Stimulated activated naive CD4-positive, alpha-beta T cell treated with Interleukin-2 at 50 U/mL for 16 hours (primary cell): ENCODE results near the gene CYP1B1.
"Not testable (repeated sequence)": the region's sequence is repeated elsewhere in the genome, so short reads cannot be mapped to it uniquely, and the experiment has no call there.

Source experiments
- DNase-seq: peaks from one replicate; lab custom pipeline; 2025; lab: John Stamatoyannopoulos, UW

CYP1B1 gene

DNA sequence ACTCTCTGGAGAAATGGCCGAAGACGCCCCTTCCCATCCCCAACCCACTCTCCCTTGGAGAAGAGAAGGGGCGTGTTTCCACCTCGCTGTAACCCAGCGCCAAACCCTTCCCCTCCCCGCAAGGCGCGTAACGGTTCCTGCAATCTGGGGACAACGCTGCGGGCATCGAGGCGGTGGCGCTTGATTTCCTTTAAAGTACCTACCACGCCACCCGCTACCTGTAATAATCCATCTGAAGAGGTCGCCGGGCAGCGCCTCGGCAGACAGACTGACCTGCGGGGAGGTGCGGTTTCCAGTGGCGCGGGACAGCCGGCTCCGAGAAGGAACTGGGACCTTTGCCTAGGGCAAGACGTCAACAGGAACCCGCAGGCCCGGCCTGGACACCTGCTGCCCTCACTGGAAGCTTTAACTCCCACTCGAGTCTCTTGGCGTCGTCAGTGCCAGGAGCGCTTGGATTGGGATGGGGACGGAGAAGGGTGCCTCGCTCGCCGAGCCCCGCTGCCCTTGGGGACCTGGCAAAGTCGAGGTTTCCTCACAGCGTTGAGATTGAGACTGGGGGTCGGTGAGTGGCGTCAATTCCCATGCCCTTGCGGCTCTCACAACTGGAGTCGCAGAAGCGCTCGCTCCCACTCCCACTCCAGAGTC lies at the start of gene CYP1B1:
Gene CYP1B1, minus strand, starts transcription at position 645 of the 645 bp plus-strand sequence. CDS start 763 bp downstream, outside the sequence.
- no peak for DNase-seq

DNA sequence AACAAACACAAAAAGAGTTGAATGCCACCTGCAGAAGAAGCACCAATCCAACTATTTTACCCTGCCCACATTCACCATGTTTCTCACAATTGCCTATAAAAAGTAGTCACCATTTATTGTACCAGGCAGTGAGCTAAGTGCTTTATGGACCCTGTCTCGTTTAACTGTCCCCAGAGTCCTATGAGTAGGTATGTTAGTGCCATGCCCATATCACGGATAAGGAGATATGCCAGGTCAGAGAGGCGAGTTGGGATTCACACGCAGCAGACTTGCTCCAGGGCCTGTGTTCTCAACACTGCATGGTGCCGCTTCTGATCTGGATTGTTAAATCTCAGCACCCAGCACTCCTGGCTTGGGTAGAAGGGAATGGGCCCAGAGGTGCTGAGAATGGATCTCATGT lies 49.1 kb upstream of the CYP1B1 start:
- no peak for DNase-seq

GRCh38 chr2:38123911-38124310 lies 48.0 kb upstream of the CYP1B1 start:
- DNase-seq: no peak

DNA sequence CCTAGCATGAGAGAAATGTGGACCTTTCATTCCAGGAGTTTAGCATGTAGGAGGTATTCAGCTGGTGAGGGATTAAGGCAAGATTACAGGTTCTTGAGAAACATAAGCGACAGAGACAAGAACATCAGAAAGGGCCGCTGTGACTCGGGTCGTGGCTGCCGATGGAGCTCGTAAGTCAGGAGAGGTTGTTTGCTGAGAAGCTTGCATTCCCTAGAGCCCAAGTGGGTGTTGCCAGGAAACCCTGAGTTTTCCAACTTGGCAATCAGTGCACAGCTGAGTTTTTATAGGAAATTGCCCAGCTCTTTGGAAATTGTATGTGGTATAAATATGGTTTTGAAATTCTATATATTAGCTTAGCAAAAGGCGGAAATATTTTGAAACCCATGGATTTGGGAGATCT lies 46.4 kb upstream of the CYP1B1 start:
- DNase-seq: no peak

- no peak for DNase-seq
Observed at GRCh38 chr2:38121481-38121880, 45.5 kb upstream of the CYP1B1 start.

GRCh38 chr2:38120829-38121228 lies 44.9 kb upstream of the CYP1B1 start:
- DNase-seq: no peak

GRCh38 chr2:38120264-38120592 lies 44.3 kb upstream of the CYP1B1 start:
- no peak for DNase-seq

DNA sequence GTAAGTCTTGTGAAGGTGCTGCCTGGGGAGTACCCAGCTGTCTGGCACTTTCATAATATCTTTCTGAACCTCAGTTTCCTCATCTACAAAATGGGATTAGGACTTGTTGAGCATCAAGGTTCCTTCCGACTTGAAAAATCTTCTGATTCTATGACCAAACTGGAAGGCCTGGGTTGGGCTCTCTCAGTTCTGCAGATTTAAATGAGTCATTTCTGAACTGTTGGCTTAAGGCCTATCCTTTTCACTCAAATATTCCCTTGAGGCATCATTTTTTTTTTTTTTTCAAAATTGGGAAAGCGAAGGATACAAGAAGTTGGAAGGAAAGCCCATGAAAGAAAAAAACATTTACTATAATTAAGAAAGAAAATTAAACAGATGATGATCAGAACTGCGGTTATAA lies 40.8 kb upstream of the CYP1B1 start:
- DNase-seq: no peak

- peak; percentile 53 for DNase-seq
Observed at GRCh38 chr2:38115216-38116032, 39.5 kb upstream of the CYP1B1 start.

DNA sequence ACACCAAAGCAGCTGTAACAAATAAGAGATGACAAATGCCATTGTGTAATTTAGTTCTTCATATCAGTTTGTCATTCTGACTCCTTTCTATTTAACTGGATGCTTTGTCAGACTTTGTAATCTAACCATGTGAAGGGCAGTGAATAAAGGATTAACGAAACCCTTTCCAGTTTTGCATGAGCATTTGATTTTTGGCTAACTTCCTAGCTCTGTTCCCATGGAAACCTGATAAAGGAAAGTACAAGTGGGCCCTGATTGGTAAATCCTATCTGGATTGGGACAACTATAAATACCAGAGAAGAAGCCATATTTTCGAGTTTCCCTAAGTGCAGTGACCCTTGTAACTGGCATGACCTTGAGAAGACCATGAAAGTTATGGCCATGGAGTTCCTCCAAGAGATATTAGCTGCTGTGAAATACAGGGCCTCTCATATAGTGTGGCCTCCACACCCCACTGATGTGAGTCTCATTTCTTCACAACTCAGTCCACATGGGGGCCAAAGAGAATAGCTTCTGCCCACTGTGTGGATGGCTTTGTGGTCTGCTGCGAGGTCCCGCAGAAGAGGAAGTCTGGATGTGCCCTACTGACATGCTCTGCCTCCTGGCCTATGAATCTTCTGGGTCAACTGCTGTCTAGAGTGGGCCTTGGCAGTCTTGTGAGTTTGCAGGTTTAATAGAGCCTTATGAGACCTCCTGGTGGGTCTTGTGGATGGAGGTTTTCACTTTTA lies 38.2 kb upstream of the CYP1B1 start:
- DNase-seq: no peak

DNA sequence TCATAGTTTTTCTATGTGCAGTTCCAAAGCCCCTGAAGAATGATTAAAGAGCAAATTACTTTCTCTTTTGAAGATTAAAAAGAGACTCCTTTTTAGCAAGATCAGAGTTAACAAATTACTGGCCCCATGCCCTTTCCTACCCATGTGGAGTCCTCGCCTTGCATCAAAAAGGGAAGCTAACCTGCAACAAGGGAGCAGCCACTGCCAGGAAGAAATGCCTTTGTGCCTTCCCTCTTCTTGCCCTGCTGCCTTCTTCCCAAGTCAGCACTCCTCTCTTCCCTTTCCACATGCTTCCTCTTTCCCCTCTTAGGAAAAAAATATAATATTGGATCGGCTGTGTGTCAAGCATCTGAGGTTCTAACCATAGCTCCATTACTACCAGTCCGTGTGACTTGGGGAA lies 37.1 kb upstream of the CYP1B1 start:
- DNase-seq: no peak

DNA sequence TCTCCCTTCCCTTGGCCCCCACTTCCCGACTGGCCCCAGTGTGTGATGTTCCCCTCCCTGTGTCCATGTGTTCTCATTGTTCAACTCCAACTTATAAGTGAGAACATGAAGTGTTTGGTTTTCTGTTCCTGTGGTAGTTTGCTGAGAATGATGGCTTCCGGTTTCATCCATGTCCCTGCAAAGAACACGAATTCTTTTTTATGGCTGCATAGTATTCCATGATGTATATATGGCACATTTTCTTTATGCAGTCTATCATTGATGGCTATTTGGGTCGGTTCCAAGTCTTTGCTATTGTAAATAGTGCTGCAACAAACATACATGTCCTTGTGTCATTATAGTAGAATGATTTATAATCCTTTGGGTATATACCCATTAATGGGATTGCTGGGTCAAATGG lies 35.4 kb upstream of the CYP1B1 start:
- DNase-seq: not testable (repeated sequence)

DNA sequence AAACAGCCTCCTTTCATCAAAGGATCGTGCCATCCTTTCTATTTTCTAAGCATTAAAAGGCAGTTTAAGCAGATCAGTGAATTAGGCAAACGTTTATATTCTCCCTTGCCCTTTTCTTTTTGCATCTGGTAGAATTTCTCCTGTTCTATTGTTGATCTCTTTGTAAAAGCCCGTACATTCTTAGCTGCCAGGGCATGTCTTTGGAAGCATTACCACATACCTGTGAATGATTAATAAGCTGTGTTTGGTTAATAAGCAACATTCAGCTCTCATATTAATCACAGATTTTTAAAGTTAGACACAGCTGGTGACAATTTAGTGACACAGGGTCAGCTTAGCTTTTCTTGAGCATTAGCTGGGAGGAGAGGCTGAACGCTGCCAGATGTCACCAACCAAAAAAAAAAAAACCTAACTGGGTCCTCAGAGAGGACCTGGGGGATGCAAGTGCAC lies 33.8 kb upstream of the CYP1B1 start:
- no peak for DNase-seq

GRCh38 chr2:38108907-38109731 lies 33.2 kb upstream of the CYP1B1 start:
- DNase-seq: no peak

DNA sequence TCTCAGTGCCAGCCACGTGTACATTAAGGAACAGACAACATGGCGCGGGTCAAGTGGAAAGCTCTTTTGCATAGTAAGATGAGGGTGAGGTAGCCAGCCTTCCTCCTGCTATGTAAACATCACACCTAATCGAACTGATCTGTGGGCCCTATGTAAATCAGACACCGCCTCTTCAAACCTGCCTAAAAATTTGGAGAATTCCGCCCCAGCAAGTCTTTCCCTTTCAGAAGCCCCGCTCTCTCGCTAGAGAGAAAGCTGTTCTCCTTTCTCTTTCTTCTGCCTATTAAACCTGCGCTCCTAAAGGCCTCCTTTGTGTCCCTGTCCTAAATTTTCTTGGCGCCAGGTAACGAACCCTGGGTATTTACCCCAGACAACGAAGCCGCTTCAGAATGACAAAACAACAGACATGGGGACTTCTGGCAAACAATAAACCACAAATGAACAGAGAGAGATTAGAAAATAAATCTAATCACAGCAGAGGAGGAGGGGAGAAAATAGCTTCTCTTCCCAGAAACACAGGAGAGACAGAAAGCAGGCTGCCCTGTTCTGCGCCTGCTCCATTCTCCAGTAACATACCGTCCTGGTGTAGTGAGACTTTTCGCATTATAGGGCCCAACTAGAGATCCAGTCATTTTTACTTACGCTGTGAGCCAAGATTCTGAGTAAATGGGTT lies 31.9 kb upstream of the CYP1B1 start:
- no peak for DNase-seq

DNA sequence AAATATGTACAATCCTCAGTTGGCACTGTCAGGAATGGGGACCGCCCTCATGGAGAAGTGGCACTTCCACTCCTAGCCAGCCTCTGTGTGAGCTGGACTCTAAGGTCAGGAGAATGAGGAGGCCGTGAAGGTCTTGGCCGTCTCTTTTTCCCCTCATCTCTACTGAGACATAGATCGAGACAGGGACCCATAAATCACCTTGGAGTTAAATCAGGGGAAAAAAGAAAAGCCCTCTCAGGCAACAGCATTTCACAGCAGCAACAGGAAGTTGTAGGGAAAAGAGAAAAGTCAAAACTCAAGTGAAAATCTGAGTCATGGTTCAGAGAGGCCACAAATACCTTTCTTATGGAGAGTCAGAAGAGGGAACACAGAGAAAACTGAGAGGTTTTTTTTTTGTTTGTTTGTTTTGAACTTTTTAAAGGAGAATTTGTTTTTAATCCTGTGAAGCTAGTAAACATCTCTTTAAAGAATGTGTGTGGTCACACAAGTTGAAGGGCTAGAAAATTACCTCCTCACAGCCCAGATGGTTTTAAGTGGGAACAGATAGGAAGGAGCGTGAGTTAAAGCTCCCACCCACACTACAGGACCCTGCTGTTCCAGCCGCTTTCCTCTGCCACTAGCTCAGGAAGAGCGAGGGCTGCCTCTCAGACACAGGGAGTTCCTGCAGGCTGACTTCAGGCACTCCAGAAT lies 30.6 kb upstream of the CYP1B1 start:
- no peak for DNase-seq

DNA sequence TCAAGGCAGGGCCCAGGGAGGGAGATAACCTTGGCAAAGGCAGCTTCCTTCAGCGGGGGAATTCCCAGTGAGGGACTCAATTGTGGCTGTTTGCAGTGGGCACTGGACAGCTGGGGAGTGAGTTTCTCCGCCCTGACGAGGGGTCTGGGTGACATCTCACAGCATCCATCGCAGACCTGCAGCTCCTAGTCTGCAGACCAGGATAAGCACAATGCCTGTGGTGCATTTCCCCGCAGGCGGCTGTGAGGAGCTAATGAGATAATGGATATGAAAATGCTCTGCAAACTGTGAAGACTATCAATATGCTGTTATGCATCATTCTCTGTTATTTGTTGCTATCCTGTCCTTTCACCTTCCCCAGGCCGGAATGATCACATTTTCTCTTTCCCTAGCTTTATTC lies 30.0 kb upstream of the CYP1B1 start:
- no peak for DNase-seq

GRCh38 chr2:38104598-38104997 lies 28.6 kb upstream of the CYP1B1 start:
- DNase-seq: no peak

DNA sequence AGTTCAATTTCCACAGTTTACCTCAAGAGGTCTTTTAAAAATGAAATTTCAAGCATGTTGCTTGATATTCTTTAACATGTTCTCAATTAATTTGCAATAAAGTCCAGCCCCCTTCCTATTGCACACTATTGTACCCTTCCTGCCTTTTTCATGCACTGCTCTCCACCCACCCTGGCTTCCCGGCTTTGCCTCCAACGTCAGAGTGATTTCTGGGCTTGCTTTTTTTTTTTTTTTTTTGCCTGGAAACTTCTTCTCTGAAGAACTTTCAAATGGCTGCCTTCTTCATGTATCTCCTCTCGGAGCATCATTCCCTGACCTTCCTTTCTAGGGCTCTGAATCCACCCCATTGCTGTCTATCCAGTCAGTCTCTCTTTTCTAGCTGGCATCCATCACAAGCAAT lies 24.4 kb upstream of the CYP1B1 start:
- DNase-seq: no peak

DNA sequence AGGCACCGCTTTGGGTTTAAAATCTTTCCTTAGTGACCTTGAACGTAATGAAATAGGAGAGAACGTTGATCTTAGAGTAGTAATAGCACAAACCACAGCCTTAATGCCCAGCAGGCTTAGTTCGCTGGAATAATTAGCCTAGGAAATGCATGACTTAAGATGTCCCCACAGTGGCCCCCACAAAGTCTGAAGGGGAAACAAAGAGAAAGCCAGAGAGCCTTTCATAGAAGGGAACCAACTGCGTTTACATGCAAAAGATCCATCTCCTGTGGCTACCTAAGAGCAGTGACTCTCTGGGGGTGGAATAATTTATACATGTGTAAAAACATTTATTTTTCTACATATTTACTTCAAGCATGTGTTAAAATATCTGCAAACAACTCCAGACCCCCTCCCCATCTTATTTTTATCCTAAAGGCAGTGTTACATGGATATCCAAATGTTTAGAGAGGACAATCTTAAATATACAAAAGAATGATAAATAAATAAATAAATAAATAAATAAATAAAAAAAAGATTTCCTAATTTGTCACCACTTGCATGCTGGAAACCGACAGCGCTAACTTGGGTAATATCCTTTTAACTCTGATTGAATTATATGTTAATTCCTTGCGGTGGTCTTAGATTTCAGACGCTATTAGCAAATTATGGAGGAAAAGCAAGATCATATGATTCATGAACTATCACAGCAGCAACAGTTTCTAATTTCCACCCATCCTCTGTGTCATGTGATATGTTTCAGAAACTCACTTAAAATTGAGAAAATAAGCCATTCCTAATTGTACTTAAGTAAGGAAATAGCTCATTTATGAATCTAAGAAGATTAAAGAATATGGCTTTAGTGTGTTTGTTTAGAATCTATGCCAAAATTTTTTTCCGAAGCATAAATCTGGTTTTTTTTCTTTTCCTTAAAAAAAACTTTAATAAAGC lies 23.4 kb upstream of the CYP1B1 start:
- DNase-seq: no peak
